WTC11 (cell line): ENCODE measurements around the gene PSMD5. TPM values are rescaled to one million over a fixed set of nuclear protein-coding genes. Genes with fewer than 3 reads are reported as not detected.

Experiments
- ATAC-seq: fragments of 200-7000 bp; cut with Tn5 transposase; 2 replicates; pipeline ENCODE4 v1.10.0; 2021; ENCODE audit warnings: mild to moderate bottlenecking, moderate library complexity
- CTCF ChIA-PET: fragments of 300-600 bp; sonication (Branson Sonifier 250); formaldehyde crosslinking; loops from one replicate; lab custom pipeline; 2021; ENCODE audit warnings: antibody characterized with exemption; lab: Charles Lee
- POLR2A ChIA-PET: fragments of 350-600 bp; sonication (Branson Sonifier 250); formaldehyde crosslinking; loops from one replicate; lab custom pipeline; 2021; ENCODE audit warnings: antibody characterized with exemption; lab: Charles Lee
- DNase-seq: peaks from one replicate; pipeline ENCODE4 v3.0.0; 2021; ENCODE audit warnings: low spot score
- H3K27ac Mint-ChIP-seq: 2 replicates; pipeline ENCODE4 v1.8.0; 2021; ENCODE audit warnings: mixed read lengths
- H3K27me3 Mint-ChIP-seq: 2 replicates; pipeline ENCODE4 v1.8.0; 2021; ENCODE audit warnings: low read depth, mild to moderate bottlenecking, moderate library complexity, mixed read lengths
- H3K36me3 Mint-ChIP-seq: 2 replicates; pipeline ENCODE4 v1.8.0; 2021; ENCODE audit warnings: mixed read lengths
- H3K4me1 Mint-ChIP-seq: 2 replicates; pipeline ENCODE4 v1.8.0; 2022; ENCODE audit warnings: mixed read lengths
- H3K4me3 Mint-ChIP-seq: 2 replicates; pipeline ENCODE4 v1.8.0; 2021; ENCODE audit warnings: mild to moderate bottlenecking, moderate library complexity, mixed read lengths
- H3K9me3 Mint-ChIP-seq: 2 replicates; pipeline ENCODE4 v1.8.0; 2021; ENCODE audit warnings: mixed read lengths
- ARID4B ChIP-seq: sonication (generic); formaldehyde crosslinking; IDR thresholded peaks from 2 replicates; pipeline ENCODE4 v1.8.0; 2023; ENCODE audit warnings: missing genetic modification reagents, mild to moderate bottlenecking, borderline replicate concordance
- ATF3 ChIP-seq: sonication (generic); formaldehyde crosslinking; conservative IDR thresholded peaks from 2 replicates; pipeline ENCODE4 v1.8.1; 2022; ENCODE audit warnings: mild to moderate bottlenecking, missing genetic modification reagents
- ETV6 ChIP-seq: sonication (generic); formaldehyde crosslinking; IDR thresholded peaks from 2 replicates; pipeline ENCODE4 v1.8.1; 2022; ENCODE audit warnings: mild to moderate bottlenecking, missing genetic modification reagents
- GTF2I ChIP-seq: fragments of 250-450 bp; sonication (Bioruptor Pico); conservative IDR thresholded peaks from 2 replicates; pipeline ENCODE4 v1.4.0; 2021; ENCODE audit warnings: mild to moderate bottlenecking
- JUN ChIP-seq: sonication (generic); formaldehyde crosslinking; IDR thresholded peaks from 2 replicates; pipeline ENCODE4 v1.8.0; 2023; ENCODE audit warnings: mild to moderate bottlenecking, missing genetic modification reagents
- KAT7 ChIP-seq: sonication (generic); formaldehyde crosslinking; IDR thresholded peaks from 2 replicates; pipeline ENCODE4 v1.8.1; 2023; ENCODE audit warnings: missing genetic modification reagents, mild to moderate bottlenecking, borderline replicate concordance
- MLX ChIP-seq: sonication (generic); formaldehyde crosslinking; IDR thresholded peaks from 2 replicates; pipeline ENCODE4 v1.8.1; 2023; ENCODE audit warnings: mild to moderate bottlenecking, missing genetic modification reagents, moderate library complexity
- MXD4 ChIP-seq: fragments of 250-450 bp; sonication (Bioruptor Pico); IDR thresholded peaks from 2 replicates; pipeline ENCODE4 v1.8.0; 2021; ENCODE audit warnings: mild to moderate bottlenecking, moderate library complexity, borderline replicate concordance
- SMAD3 ChIP-seq: sonication (generic); formaldehyde crosslinking; IDR thresholded peaks from 2 replicates; pipeline ENCODE4 v1.8.0; 2022; ENCODE audit warnings: missing genetic modification reagents, mild to moderate bottlenecking, borderline replicate concordance
- STAT6 ChIP-seq: sonication (generic); formaldehyde crosslinking; conservative IDR thresholded peaks from 2 replicates; pipeline ENCODE4 v1.8.1; 2023; ENCODE audit warnings: mild to moderate bottlenecking, low read depth, missing genetic modification reagents, moderate library complexity
- TCF7 ChIP-seq: sonication (generic); formaldehyde crosslinking; IDR thresholded peaks from 2 replicates; pipeline ENCODE4 v1.8.0; 2022; ENCODE audit warnings: mild to moderate bottlenecking, low read depth, missing genetic modification reagents, moderate library complexity
- TEAD1 ChIP-seq: sonication (generic); formaldehyde crosslinking; IDR thresholded peaks from 2 replicates; pipeline ENCODE4 v1.8.0; 2022; ENCODE audit warnings: mild to moderate bottlenecking, missing genetic modification reagents
- TEAD4 ChIP-seq: sonication (generic); formaldehyde crosslinking; IDR thresholded peaks from 2 replicates; pipeline ENCODE4 v1.8.0; 2022; ENCODE audit warnings: mild to moderate bottlenecking, missing genetic modification reagents
- ZNF138 ChIP-seq: sonication (generic); formaldehyde crosslinking; conservative IDR thresholded peaks from 2 replicates; pipeline ENCODE4 v1.8.1; 2022; ENCODE audit warnings: mild to moderate bottlenecking, moderate library complexity, missing genetic modification reagents
- ZNF232 ChIP-seq: sonication (generic); formaldehyde crosslinking; IDR thresholded peaks from 2 replicates; pipeline ENCODE4 v1.8.0; 2022; ENCODE audit warnings: mild to moderate bottlenecking, missing genetic modification reagents
- ZNF317 ChIP-seq: sonication (generic); formaldehyde crosslinking; IDR thresholded peaks from 2 replicates; pipeline ENCODE4 v1.8.1; 2023; ENCODE audit warnings: low read depth, mild to moderate bottlenecking, moderate library complexity, missing genetic modification reagents, borderline replicate concordance
- total RNA-seq: library from RNA; stranded (reverse); gene quantifications from 3 replicates; pipeline ENCODE4 v1.2.3, GENCODE V29; 2021
- TF ChIP-seq, protein P1 (sequence below): sonication (generic); formaldehyde crosslinking; IDR thresholded peaks from 2 replicates; pipeline ENCODE4 v1.8.0; 2022; ENCODE audit warnings: mild to moderate bottlenecking, missing genetic modification reagents
- TF ChIP-seq, protein P2 (sequence below): fragments of 200-600 bp; IDR thresholded peaks from 2 replicates; pipeline ENCODE4 v1.8.0; 2022; ENCODE audit warnings: antibody characterized with exemption

The PSMD5 gene
- total RNA-seq, 1 experiment from 2014 or later: 61.1 TPM

- TF ChIP-seq STAT6 (CRISPR knock-in tag): no peak
- no peak for TF ChIP-seq TEAD4 (CRISPR knock-in tag)
- TF ChIP-seq JUN (CRISPR knock-in tag): no peak
Observed at GRCh38 chr9:120891245-120891883, 48.6 kb upstream of the PSMD5 start (continued).

GRCh38 chr9:120890320-120891244 lies 47.9 kb upstream of the PSMD5 start:
- POLR2A ChIA-PET: no interaction called here

More at GRCh38 chr9:120890320-120891244, 47.9 kb upstream of the PSMD5 start:
- Mint-ChIP-seq H3K27me3 (peaks cover 30% of the 10 kb centered on the region), H3K4me1 (peaks cover 17% of the 10 kb centered on the region), H3K36me3 (no peaks in the 10 kb centered on the region), H3K27ac (no peak overlapping the region), H3K9me3 (no peaks in the 10 kb centered on the region), H3K4me3 (no peak overlapping the region)
- ATAC-seq (no peak), DNase-seq (no peak)
- CTCF ChIA-PET: interaction anchor here (0.6 to 1.8 kb wide), 13 partner anchors 12 to 388 kb away, joined by 3 to 10 read pairs (median 3); partner anchors contain the start of gene PHF19
- TF ChIP-seq KAT7 (CRISPR knock-in tag) (no peak), ETV6 (CRISPR knock-in tag) (no peak), ZNF232 (no peak), ZNF317 (CRISPR knock-in tag) (no peak), GTF2I (CRISPR knock-in tag) (no peak), ZNF138 (CRISPR knock-in tag) (no peak), JUN (CRISPR knock-in tag) (no peak), TCF7 (no peak), MLX (CRISPR knock-in tag) (no peak), ARID4B (CRISPR knock-in tag) (no peak), TEAD1 (no peak), MXD4 (CRISPR knock-in tag) (no peak), ATF3 (CRISPR knock-in tag) (no peak), STAT6 (CRISPR knock-in tag) (no peak), SMAD3 (CRISPR knock-in tag) (no peak)
- TF ChIP-seq, protein P1, sequence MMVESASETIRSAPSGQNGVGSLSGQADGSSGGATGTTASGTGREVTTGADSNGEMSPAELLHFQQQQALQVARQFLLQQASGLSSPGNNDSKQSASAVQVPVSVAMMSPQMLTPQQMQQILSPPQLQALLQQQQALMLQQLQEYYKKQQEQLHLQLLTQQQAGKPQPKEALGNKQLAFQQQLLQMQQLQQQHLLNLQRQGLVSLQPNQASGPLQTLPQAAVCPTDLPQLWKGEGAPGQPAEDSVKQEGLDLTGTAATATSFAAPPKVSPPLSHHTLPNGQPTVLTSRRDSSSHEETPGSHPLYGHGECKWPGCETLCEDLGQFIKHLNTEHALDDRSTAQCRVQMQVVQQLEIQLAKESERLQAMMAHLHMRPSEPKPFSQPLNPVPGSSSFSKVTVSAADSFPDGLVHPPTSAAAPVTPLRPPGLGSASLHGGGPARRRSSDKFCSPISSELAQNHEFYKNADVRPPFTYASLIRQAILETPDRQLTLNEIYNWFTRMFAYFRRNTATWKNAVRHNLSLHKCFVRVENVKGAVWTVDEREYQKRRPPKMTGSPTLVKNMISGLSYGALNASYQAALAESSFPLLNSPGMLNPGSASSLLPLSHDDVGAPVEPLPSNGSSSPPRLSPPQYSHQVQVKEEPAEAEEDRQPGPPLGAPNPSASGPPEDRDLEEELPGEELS (CRISPR knock-in tag): no peak
- TF ChIP-seq, protein P2, sequence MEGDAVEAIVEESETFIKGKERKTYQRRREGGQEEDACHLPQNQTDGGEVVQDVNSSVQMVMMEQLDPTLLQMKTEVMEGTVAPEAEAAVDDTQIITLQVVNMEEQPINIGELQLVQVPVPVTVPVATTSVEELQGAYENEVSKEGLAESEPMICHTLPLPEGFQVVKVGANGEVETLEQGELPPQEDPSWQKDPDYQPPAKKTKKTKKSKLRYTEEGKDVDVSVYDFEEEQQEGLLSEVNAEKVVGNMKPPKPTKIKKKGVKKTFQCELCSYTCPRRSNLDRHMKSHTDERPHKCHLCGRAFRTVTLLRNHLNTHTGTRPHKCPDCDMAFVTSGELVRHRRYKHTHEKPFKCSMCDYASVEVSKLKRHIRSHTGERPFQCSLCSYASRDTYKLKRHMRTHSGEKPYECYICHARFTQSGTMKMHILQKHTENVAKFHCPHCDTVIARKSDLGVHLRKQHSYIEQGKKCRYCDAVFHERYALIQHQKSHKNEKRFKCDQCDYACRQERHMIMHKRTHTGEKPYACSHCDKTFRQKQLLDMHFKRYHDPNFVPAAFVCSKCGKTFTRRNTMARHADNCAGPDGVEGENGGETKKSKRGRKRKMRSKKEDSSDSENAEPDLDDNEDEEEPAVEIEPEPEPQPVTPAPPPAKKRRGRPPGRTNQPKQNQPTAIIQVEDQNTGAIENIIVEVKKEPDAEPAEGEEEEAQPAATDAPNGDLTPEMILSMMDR: no peak
